H9 (cell line): ENCODE measurements around the gene LDHA. TPM values are rescaled to one million over a fixed set of nuclear protein-coding genes. Genes with fewer than 3 reads are reported as not detected.

Source experiments
- DNase-seq: peaks from one replicate; pipeline ENCODE4 v3.0.0-alpha.2; 2017
- H2AFZ ChIP-seq: one replicate; pipeline ENCODE4 v1.6.1; 2013; ENCODE audit warnings: mild to moderate bottlenecking, low read length, control low read depth, moderate library complexity
- H2AK5ac ChIP-seq: 2 replicates; pipeline ENCODE4 v1.6.1; 2013; ENCODE audit warnings: low read length, control low read depth, mixed read lengths; ENCODE audit not compliant: insufficient read length
- H2BK120ac ChIP-seq: one replicate; pipeline ENCODE4 v1.6.1; 2013; ENCODE audit warnings: low read depth, mild to moderate bottlenecking, low read length, control low read depth, inconsistent platforms; ENCODE audit not compliant: poor library complexity, severe bottlenecking
- H2BK12ac ChIP-seq: 2 replicates; pipeline ENCODE4 v1.6.1; 2013; ENCODE audit warnings: low read length, control low read depth, mixed read lengths, low read depth; ENCODE audit not compliant: insufficient read length
- H2BK15ac ChIP-seq: 2 replicates; pipeline ENCODE4 v1.6.1; 2013; ENCODE audit warnings: low read depth, low read length, control low read depth
- H2BK20ac ChIP-seq: one replicate; pipeline ENCODE4 v1.6.1; 2013; ENCODE audit warnings: low read depth, mild to moderate bottlenecking, low read length, control low read depth, inconsistent platforms; ENCODE audit not compliant: poor library complexity, severe bottlenecking
- H2BK5ac ChIP-seq: 2 replicates; pipeline ENCODE4 v1.6.1; 2013; ENCODE audit warnings: low read length, control low read depth, mixed read lengths; ENCODE audit not compliant: insufficient read length
- H3K14ac ChIP-seq: 2 replicates; pipeline ENCODE4 v1.6.1; 2013; ENCODE audit warnings: low read length, control low read depth; ENCODE audit not compliant: insufficient read depth
- H3K18ac ChIP-seq: 2 replicates; pipeline ENCODE4 v1.6.1; 2013; ENCODE audit warnings: low read depth, mild to moderate bottlenecking, mixed read lengths, low read length, control low read depth; ENCODE audit not compliant: insufficient read length
- H3K23ac ChIP-seq: 2 replicates; pipeline ENCODE4 v1.6.1; 2013; ENCODE audit warnings: low read length, control low read depth, mixed read lengths, low read depth; ENCODE audit not compliant: insufficient read length
- H3K23me2 ChIP-seq: 2 replicates; pipeline ENCODE4 v1.6.1; 2013; ENCODE audit warnings: low read depth, mild to moderate bottlenecking, mixed read lengths, low read length, control low read depth; ENCODE audit not compliant: insufficient read length, poor library complexity, severe bottlenecking
- H3K27ac ChIP-seq: 2 replicates; pipeline ENCODE4 v1.5.1; 2013; ENCODE audit warnings: low read length, control low read depth, mixed read lengths, low read depth; ENCODE audit not compliant: insufficient read length
- H3K27me3 ChIP-seq: 2 replicates; pipeline ENCODE4 v1.6.1; 2013; ENCODE audit warnings: low read length, control low read depth, inconsistent platforms; ENCODE audit not compliant: insufficient read depth
- H3K4ac ChIP-seq: 2 replicates; pipeline ENCODE4 v1.6.1; 2013; ENCODE audit warnings: low read depth, mild to moderate bottlenecking, control low read depth, inconsistent platforms, low read length, moderate library complexity
- H3K4me1 ChIP-seq: 2 replicates; pipeline ENCODE4 v1.6.1; 2013; ENCODE audit warnings: low read length, control low read depth, inconsistent platforms; ENCODE audit not compliant: insufficient read depth
- H3K4me2 ChIP-seq: 2 replicates; pipeline ENCODE4 v1.6.1; 2013; ENCODE audit warnings: low read length, control low read depth, mixed read lengths; ENCODE audit not compliant: insufficient read length, insufficient read depth
- H3K56ac ChIP-seq: 2 replicates; pipeline ENCODE4 v1.6.1; 2013; ENCODE audit warnings: low read depth, mild to moderate bottlenecking, mixed read lengths, low read length, control low read depth; ENCODE audit not compliant: insufficient read length
- H3K79me1 ChIP-seq: 2 replicates; pipeline ENCODE4 v1.6.1; 2013; ENCODE audit warnings: low read depth, mild to moderate bottlenecking, moderate library complexity, low read length, control low read depth, inconsistent platforms; ENCODE audit not compliant: insufficient read depth, poor library complexity, severe bottlenecking
- H3K79me2 ChIP-seq: 2 replicates; pipeline ENCODE4 v1.6.1; 2013; ENCODE audit warnings: low read length, control low read depth, inconsistent platforms; ENCODE audit not compliant: insufficient read depth
- H3K9ac ChIP-seq: 2 replicates; pipeline ENCODE4 v1.6.1; 2013; ENCODE audit warnings: low read length, control low read depth, mixed read lengths; ENCODE audit not compliant: insufficient read length; ENCODE audit errors: extremely low read depth
- H3K9me3 ChIP-seq: one replicate; pipeline ENCODE4 v1.6.1; 2013; ENCODE audit warnings: low read depth, low read length, inconsistent platforms; ENCODE audit not compliant: control insufficient read depth
- H3T11ph ChIP-seq: one replicate; pipeline ENCODE4 v1.6.1; 2013; ENCODE audit warnings: mild to moderate bottlenecking, low read length, control low read depth, inconsistent platforms
- H4K20me1 ChIP-seq: one replicate; pipeline ENCODE4 v1.6.1; 2013; ENCODE audit not compliant: control insufficient read depth, insufficient read length, insufficient read depth
- H4K5ac ChIP-seq: 2 replicates; pipeline ENCODE4 v1.6.1; 2013; ENCODE audit warnings: low read depth, mild to moderate bottlenecking, mixed read lengths, low read length, control low read depth; ENCODE audit not compliant: insufficient read length
- H4K8ac ChIP-seq: replicated peaks from 2 replicates; pipeline ENCODE4 v1.6.1; 2013; ENCODE audit warnings: low read length, control low read depth, mixed read lengths, low read depth; ENCODE audit not compliant: insufficient read length
- H4K91ac ChIP-seq: 2 replicates; pipeline ENCODE4 v1.6.1; 2013; ENCODE audit warnings: low read depth, mild to moderate bottlenecking, moderate library complexity, mixed read lengths, low read length, control low read depth; ENCODE audit not compliant: insufficient read length
- H3K27ac Mint-ChIP-seq, 3 experiments: 2 replicates in 2 of 3; 3 replicates in 1 of 3; pipeline ENCODE4 v1.8.0; 2020 to 2021; ENCODE audit warnings: mixed read lengths in 3 of 3, mild to moderate bottlenecking in 1 of 3, moderate library complexity in 1 of 3
- H3K27me3 Mint-ChIP-seq: 2 replicates; pipeline ENCODE4 v1.8.0; 2021; ENCODE audit warnings: low read depth, mild to moderate bottlenecking, moderate library complexity, mixed read lengths
- H3K36me3 Mint-ChIP-seq, 3 experiments: 2 replicates in 2 of 3; 3 replicates in 1 of 3; pipeline ENCODE4 v1.8.0; 2020 to 2021; ENCODE audit warnings: low read depth in 3 of 3, mixed read lengths in 3 of 3; ENCODE audit not compliant: insufficient read depth in 1 of 3
- H3K4me1 Mint-ChIP-seq, 2 experiments: 2 replicates each; pipeline ENCODE4 v1.8.0; 2020; ENCODE audit warnings: mixed read lengths in 2 of 2
- H3K4me3 Mint-ChIP-seq, 2 experiments: 2 replicates in 1 of 2; 3 replicates in 1 of 2; pipeline ENCODE4 v1.8.0; 2020 to 2021; ENCODE audit warnings: mild to moderate bottlenecking in 2 of 2, mixed read lengths in 2 of 2, moderate library complexity in 1 of 2
- H3K9me3 Mint-ChIP-seq, 2 experiments: 2 replicates in 1 of 2; 3 replicates in 1 of 2; pipeline ENCODE4 v1.8.0; 2020; ENCODE audit warnings: mild to moderate bottlenecking in 2 of 2, mixed read lengths in 2 of 2, moderate library complexity in 1 of 2
- CTCF ChIP-seq: fragments of 200-600 bp; sonication (generic); conservative IDR thresholded peaks from 3 replicates; pipeline ENCODE4 v1.8.0; 2021; ENCODE audit warnings: antibody characterized with exemption, mild to moderate bottlenecking
- WGBS: extraction: QIAGEN DNeasy Blood & Tissue Kit; methylation state at CpG from one replicate; pipeline ENCODE4 v1.1.7; 2013; ENCODE audit warnings: missing lambda C conversion rate, low lambda C conversion rate, mixed read lengths; ENCODE audit not compliant: insufficient read length; ENCODE audit errors: extremely low coverage; 5-methylcytosine and 5-hydroxymethylcytosine counted together
- total RNA-seq: library from RNA; stranded (reverse); gene quantifications from 2 replicates; pipeline ENCODE4 v1.2.1, GENCODE V29; 2021

LDHA gene
- total RNA-seq, 1 experiment from 2014 or later = 720 TPM

- Histone ChIP-seq H2BK12ac (no peak overlapping the region), H3T11ph (no peak overlapping the region), H4K91ac (no peak overlapping the region), H4K8ac (no peak overlapping the region), H2BK5ac (no peak overlapping the region), H3K56ac (no peak overlapping the region), H3K9me3 (no peaks in the 10 kb centered on the region), H3K14ac (no peak overlapping the region), H3K23me2 (no peaks in the 10 kb centered on the region), H3K9ac (no peak overlapping the region), H2BK20ac (no peak overlapping the region), H3K18ac (no peak overlapping the region), H3K27me3 (no peaks in the 10 kb centered on the region), H3K4ac (no peak overlapping the region), H2AK5ac (no peak overlapping the region), H3K27ac (no peak overlapping the region), H4K5ac (no peak overlapping the region), H3K79me1 (no peaks in the 10 kb centered on the region), H2AFZ (no peak overlapping the region), H3K4me1 (no peaks in the 10 kb centered on the region), H3K79me2 (no peaks in the 10 kb centered on the region), H2BK15ac (no peak overlapping the region), H2BK120ac (no peak overlapping the region), H3K4me2 (no peak overlapping the region), H3K23ac (no peak overlapping the region), H4K20me1 (no peaks in the 10 kb centered on the region)
- no peaks in the 10 kb centered on the region for H3K36me3 Mint-ChIP-seq
- WGBS = no CpG with 5 or more reads among the region's 9 CpGs
- H3K4me3 Mint-ChIP-seq = no peak overlapping the region
- H3K27ac Mint-ChIP-seq = no peak overlapping the region
- no peaks in the 10 kb centered on the region; the same call in 1 of the 2 replicates for H3K27me3 Mint-ChIP-seq
- H3K9me3 Mint-ChIP-seq = no peaks in the 10 kb centered on the region
- no peak for TF ChIP-seq CTCF
- DNase-seq = peak; percentile 46
- peaks cover 4 to 9% of the 10 kb centered on the region in 2 experiments; a peak in 2 of 4 replicates for H3K4me1 Mint-ChIP-seq
Observed at GRCh38 chr11:18383388-18384156, 10.8 kb upstream of the LDHA start.
